ENCODE results near the gene EXOSC2.

GRCh38 chr9:130743656-130744055, 50.1 kb downstream of the EXOSC2 start:
- TF ChIP-seq CTCF (IDR thresholded peaks at IDR 0.05), result no peak
- TF ChIP-seq POLR2A (IDR thresholded peaks at IDR 0.05), result no peak
